ENCODE results near the gene CD2.

GRCh38 chr1:116753312-116753711, 918 bp upstream of the CD2 start:
- no peak for TF ChIP-seq EZH2phosphoT487 (IDR thresholded peaks at IDR 0.05; ENCODE audit: insufficient read depth, low read depth)
- no peak for TF ChIP-seq EZH2 (IDR thresholded peaks at IDR 0.05; ENCODE audit: insufficient read depth, poor library complexity, severe bottlenecking)

Measured in GM23248 (cell line).